Vagina (tissue), 2 donors: ENCODE data around the gene WNT9A. TPM values are rescaled to one million over a fixed set of nuclear protein-coding genes. Genes with fewer than 3 reads are reported as not detected.

Experiments used
- DNase-seq, 2 donors: peaks; one replicate each; pipeline ENCODE4 v3.0.0-alpha.2; 2017; ENCODE audit errors: extremely low spot score in 2 of 2
- H3K27ac ChIP-seq: fragments of 200-600 bp; sonication (generic); one replicate; pipeline ENCODE4 v1.5.1; 2019
- H3K27me3 ChIP-seq: fragments of 200-600 bp; sonication (generic); one replicate; pipeline ENCODE4 v1.5.1; 2019
- H3K36me3 ChIP-seq, 2 donors: fragments of 200-600 bp; sonication (generic); one replicate each; pipeline ENCODE4 v1.5.1; 2017 to 2019
- H3K4me1 ChIP-seq: fragments of 200-600 bp; sonication (generic); one replicate; pipeline ENCODE4 v1.5.1; 2019
- H3K4me3 ChIP-seq, 2 donors: fragments of 200-600 bp; sonication (generic); 1 replicate in 1 of 2; 2 replicates in 1 of 2; pipeline ENCODE4 v1.5.1; 2016 to 2019
- H3K9me3 ChIP-seq: fragments of 200-600 bp; sonication (generic); one replicate; pipeline ENCODE4 v1.5.1; 2019
- POLR2A ChIP-seq, 2 donors: fragments of 450-650 bp; IDR thresholded peaks; one replicate each; pipeline ENCODE4 v1.6.1; 2017; ENCODE audit warnings: antibody characterized with exemption in 2 of 2, mild to moderate bottlenecking in 2 of 2, moderate library complexity in 2 of 2
- POLR2AphosphoS5 ChIP-seq, 2 donors: sonication (generic); formaldehyde crosslinking; IDR thresholded peaks; one replicate each; pipeline ENCODE4 v1.9.0; 2017; ENCODE audit warnings: antibody characterized with exemption in 2 of 2, mild to moderate bottlenecking in 2 of 2, low read depth in 1 of 2; ENCODE audit not compliant: insufficient read depth in 1 of 2
- intact Hi-C: fragments of 100-400 bp; cut with DNase I; formaldehyde crosslinking; loops from one replicate; pipeline ENCODE4 v1.15.1; 2023
- total RNA-seq: library from RNA; depleted of rRNA; stranded (reverse); fragments of >200 nt; gene quantifications from one replicate; pipeline ENCODE4 v1.2.3, GENCODE V29; 2016
- TF ChIP-seq, protein P1 (sequence below), 3 experiments: fragments of 450-650 bp in 2 of 3; fragments of 200-600 bp in 1 of 3; sonication (generic) in 1 of 3; IDR thresholded peaks; one replicate each; pipeline ENCODE4 v1.5.1; 2017 to 2019; ENCODE audit warnings: antibody characterized with exemption in 3 of 3, mild to moderate bottlenecking in 2 of 3, moderate library complexity in 2 of 3

The WNT9A gene
- total RNA-seq, 1 donor from 2014 or later: 2.9 TPM

DNA sequence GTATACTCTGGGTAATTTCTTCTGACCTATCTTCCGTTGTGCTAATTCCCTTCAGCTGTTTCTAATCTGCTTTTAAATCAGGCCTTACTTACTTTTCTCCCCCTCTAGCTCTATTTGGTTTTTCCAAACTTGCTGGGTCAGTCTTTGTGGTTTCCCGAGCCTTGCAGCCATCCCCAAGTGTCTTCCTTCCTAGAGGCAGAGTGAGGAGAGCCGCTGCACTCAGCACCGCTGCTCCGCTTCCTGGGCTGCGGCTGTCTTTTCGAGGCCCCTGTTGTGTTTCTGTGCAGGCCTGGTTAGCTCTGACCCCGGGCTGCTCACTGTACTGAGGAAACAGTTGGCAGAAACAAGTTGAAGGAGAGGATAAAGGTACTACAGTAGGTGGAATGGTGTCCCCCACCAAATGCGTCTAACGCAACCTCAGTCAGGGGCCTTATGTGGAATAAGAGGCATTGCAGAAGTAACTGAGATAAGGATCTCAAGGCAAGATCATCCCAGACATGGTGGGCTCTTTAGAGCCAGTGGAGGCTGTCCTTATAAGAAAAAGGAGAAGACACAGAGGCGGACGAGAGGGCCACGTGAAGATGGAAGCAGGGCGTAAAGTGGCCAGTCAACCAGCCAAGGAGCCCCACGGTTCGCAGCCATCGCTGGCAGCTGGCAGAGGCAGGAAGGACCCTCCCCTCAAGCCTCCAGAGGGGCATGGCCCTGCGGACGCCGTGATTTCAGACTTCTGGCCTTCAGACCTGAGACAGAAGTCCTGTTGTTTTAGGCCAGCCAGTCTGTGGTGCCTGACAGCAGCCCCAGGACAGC lies 10.5 kb downstream of the WNT9A start:
- Histone ChIP-seq H3K4me1 (no peaks in the 10 kb centered on the region), H3K36me3 (no peaks in the 10 kb centered on the region), H3K9me3 (no peaks in the 10 kb centered on the region), H3K27me3 (no peaks in the 10 kb centered on the region), H3K4me3 (no peak overlapping the region), H3K27ac (no peak overlapping the region)
- DNase-seq: no peak
- intact Hi-C loops: no loop called here
- TF ChIP-seq POLR2A (IDR thresholded peaks at IDR 0.05) (no peak), POLR2AphosphoS5 (IDR thresholded peaks at IDR 0.05; ENCODE audit: insufficient read depth in 1 of 2, low read depth in 1 of 2) (no peak)
- TF ChIP-seq, protein P1, sequence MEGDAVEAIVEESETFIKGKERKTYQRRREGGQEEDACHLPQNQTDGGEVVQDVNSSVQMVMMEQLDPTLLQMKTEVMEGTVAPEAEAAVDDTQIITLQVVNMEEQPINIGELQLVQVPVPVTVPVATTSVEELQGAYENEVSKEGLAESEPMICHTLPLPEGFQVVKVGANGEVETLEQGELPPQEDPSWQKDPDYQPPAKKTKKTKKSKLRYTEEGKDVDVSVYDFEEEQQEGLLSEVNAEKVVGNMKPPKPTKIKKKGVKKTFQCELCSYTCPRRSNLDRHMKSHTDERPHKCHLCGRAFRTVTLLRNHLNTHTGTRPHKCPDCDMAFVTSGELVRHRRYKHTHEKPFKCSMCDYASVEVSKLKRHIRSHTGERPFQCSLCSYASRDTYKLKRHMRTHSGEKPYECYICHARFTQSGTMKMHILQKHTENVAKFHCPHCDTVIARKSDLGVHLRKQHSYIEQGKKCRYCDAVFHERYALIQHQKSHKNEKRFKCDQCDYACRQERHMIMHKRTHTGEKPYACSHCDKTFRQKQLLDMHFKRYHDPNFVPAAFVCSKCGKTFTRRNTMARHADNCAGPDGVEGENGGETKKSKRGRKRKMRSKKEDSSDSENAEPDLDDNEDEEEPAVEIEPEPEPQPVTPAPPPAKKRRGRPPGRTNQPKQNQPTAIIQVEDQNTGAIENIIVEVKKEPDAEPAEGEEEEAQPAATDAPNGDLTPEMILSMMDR (IDR thresholded peaks at IDR 0.05): no peak

DNA sequence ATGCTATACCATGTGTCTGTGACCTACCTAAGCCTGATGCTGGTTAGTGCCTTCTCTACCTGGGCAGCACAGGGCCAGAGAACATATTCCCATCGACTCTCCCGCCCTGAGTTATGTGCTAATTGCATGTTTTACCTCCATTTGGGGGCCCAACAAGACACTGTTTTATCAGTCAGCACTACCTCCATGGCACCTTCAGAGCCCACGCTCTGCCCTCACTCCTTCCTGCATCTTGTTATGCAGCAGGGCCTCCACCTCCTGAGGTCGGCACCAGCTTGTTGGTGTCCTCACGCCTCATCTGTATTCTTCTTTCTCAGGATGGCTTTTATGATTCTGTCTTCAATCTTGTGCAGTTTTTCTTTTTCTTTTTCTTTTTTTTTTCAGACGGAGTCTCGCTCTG lies 11.9 kb downstream of the WNT9A start:
- DNase-seq: no peak
- H3K9me3 ChIP-seq: no peaks in the 10 kb centered on the region
- no peak overlapping the region for H3K27ac ChIP-seq
- intact Hi-C loops: no loop called here
- TF ChIP-seq POLR2AphosphoS5 (IDR thresholded peaks at IDR 0.05; ENCODE audit: insufficient read depth in 1 of 2, low read depth in 1 of 2): no peak
- no peak for TF ChIP-seq POLR2A (IDR thresholded peaks at IDR 0.05)
- TF ChIP-seq, protein P1 (IDR thresholded peaks at IDR 0.05): no peak
- H3K36me3 ChIP-seq: no peaks in the 10 kb centered on the region
- no peak overlapping the region for H3K4me3 ChIP-seq
- no peaks in the 10 kb centered on the region for H3K27me3 ChIP-seq
- no peaks in the 10 kb centered on the region for H3K4me1 ChIP-seq

- intact Hi-C loops: no loop called here
- no peak for DNase-seq
These were observed 13.0 kb downstream of the WNT9A start for GRCh38 chr1:227934476-227935313.

DNA sequence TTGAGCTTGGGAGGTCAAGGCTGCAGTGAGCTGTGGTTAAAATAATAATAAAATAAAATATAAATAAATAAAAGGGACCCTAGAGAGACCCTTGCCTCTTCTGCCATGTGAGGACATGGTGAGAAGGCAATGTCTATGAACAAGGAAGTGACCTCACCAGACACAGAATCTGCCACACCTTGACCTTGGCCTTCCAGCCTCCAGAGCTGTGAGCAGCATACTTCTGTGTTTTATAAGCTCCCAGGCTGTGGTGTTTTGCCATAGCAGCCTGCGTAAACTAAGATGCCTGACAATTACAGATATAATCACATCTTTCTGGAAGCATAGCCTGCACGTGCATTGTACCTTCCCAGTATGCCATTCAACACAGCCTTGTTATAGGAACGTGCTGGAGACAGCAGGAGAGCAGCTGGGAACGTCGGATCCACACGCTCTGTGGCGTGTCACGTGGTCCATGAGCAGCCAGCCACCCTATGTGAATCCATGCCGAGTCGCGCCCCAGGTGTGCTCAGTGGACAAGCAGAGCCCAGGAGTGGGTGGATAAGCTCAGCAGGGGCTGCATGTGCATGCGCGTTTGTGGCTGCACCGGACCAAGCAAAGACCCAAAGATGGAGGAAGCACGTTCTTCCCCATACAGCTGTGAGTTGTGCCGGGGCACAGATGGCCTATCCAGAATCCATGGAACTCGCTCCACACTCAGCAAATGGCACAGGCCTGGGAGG lies 17.8 kb downstream of the WNT9A start:
- Histone ChIP-seq H3K27me3 (no peaks in the 10 kb centered on the region), H3K27ac (no peak overlapping the region), H3K4me3 (no peak overlapping the region), H3K9me3 (no peaks in the 10 kb centered on the region), H3K36me3 (no peaks in the 10 kb centered on the region), H3K4me1 (peaks cover 3% of the 10 kb centered on the region)
- no peak for TF ChIP-seq POLR2A (IDR thresholded peaks at IDR 0.05)
- TF ChIP-seq, protein P1 (IDR thresholded peaks at IDR 0.05): no peak
- TF ChIP-seq POLR2AphosphoS5 (IDR thresholded peaks at IDR 0.05; ENCODE audit: insufficient read depth in 1 of 2, low read depth in 1 of 2): no peak
- intact Hi-C loops: no loop called here
- no peak for DNase-seq

More at GRCh38 chr1:227934476-227935313, 13.0 kb downstream of the WNT9A start:
- no peaks in the 10 kb centered on the region for H3K27me3 ChIP-seq
- H3K4me1 ChIP-seq: no peaks in the 10 kb centered on the region
- no peaks in the 10 kb centered on the region for H3K36me3 ChIP-seq
- no peaks in the 10 kb centered on the region for H3K9me3 ChIP-seq
- TF ChIP-seq POLR2AphosphoS5 (IDR thresholded peaks at IDR 0.05; ENCODE audit: insufficient read depth in 1 of 2, low read depth in 1 of 2) (peak; percentile 31 to 54), POLR2A (IDR thresholded peaks at IDR 0.05) (no peak)
- TF ChIP-seq, protein P1 (IDR thresholded peaks at IDR 0.05): no peak
- H3K27ac ChIP-seq: peak overlapping the region; percentile 54
- H3K4me3 ChIP-seq: no peak overlapping the region
